C4-2B (cell line): ENCODE measurements around the gene TRIM47.

Experiments
- H3K27ac ChIP-seq: fragments of 450-650 bp; 2 replicates; pipeline ENCODE4 v1.5.1; 2017
- CTCF ChIP-seq: fragments of 450-650 bp; conservative IDR thresholded peaks from 2 replicates; pipeline ENCODE4 v1.5.1; 2017; ENCODE audit warnings: mild to moderate bottlenecking
- ZFX ChIP-seq: fragments of 450-650 bp; IDR thresholded peaks from 2 replicates; pipeline ENCODE4 v1.6.1; 2017

TRIM47 gene

GRCh38 chr17:75832164-75832651, 46.2 kb downstream of the TRIM47 start:
- TF ChIP-seq CTCF (no peak), ZFX (no peak)
- no peak overlapping the region for H3K27ac ChIP-seq

DNA sequence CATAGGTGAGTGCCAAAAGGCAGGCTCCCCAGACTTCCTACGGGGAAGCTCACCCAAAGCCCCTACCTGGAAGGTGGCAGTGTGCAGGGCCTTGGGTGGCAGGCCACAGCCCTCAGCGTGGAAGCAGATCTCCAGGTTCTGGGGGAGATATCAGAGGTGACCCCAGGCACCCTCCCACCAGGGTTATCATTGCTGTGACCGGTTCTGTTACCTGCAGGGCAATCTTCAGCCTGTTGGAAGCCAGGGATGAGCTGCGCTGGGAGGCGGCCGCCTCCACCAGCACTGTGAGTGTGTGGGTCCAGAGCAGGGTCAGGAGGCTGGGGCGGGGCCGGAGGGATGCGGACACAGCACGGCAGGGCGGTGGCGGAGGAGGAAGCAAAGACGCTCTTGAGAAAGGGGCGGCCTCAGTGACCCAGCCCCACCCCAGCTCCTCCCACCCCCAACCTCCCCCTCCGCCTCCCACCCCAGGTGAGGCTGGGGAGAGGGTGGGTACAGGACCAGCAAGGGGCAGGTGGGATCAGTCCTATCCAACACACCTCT, 47.3 kb downstream of the TRIM47 start:
- TF ChIP-seq CTCF (no peak), ZFX (no peak)
- no peak overlapping the region for H3K27ac ChIP-seq

DNA sequence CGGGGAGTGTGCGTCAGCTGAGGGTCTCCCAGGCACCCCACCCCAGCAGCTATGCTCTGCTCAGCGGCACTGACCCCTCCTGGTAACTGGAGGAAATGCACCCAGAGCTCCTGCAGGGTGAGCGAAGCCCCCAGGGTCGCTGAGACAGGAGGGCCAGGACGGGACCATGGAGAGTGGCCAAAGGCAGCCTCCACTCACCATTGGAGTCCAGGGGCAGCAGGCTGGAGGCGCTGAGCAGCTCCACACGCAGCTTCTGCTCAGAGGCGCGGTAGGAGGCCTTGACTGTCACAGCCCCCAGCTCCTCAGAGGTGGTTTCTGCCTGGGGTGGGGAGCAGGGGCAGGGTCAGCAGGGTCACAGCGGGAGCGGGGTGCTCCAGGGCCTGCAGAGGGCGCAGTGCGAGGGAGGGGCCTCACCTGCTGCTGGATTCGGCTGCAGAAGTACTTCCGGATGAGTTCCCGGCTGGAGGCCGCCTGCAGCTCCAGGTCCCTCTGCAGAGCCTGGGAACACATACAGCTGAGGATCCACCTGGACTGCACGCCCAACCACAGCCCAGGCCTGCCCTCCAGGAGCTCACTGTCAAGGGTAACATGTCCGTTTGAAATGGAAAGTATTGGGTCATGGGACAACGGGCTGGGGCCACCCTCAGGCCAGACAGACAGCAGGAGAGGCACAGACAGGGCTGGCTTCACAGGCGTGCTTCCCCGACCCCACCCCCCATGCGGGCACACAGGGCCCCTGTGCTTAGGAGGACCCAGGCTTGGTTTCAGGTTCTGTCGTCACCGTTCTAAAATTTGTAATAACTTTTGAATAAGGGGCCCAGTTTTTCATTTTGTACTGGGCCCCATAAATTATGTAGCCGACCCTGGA, 48.0 kb downstream of the TRIM47 start:
- H3K27ac ChIP-seq = no peak overlapping the region
- TF ChIP-seq ZFX (no peak), CTCF (no peak; the same call in 1 of the 2 replicates)

- TF ChIP-seq CTCF (no peak), ZFX (no peak)
- no peak overlapping the region for H3K27ac ChIP-seq
Observed at GRCh38 chr17:75829747-75830146, 48.6 kb downstream of the TRIM47 start.

DNA sequence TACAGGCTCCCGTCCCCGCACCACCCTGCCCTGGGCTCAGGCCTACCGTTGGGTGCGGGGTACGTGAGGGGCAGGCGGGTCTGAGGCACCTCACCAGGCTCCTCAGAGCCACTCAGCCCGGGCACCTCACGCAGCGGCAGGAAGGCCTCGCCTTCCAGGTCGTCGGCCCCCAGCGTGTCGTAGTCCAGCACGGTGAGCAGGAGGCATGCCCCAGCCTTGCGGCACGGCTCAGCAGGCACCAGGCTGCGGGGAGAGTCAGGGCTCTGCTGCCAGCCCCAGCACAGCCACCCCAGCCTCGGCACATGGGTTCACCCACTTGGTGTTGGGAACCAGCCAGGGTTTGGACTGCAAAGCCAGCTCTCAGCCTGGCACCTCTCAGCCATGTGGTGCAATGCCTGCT, 49.6 kb downstream of the TRIM47 start:
- TF ChIP-seq CTCF (no peak), ZFX (no peak)
- no peak overlapping the region for H3K27ac ChIP-seq

GRCh38 chr17:75828076-75828400, 50.3 kb downstream of the TRIM47 start:
- TF ChIP-seq CTCF (no peak), ZFX (no peak)

GRCh38 chr17:75827308-75828075, 50.9 kb downstream of the TRIM47 start:
- no peak overlapping the region for H3K27ac ChIP-seq
- peak; percentile 76 for TF ChIP-seq CTCF
- TF ChIP-seq ZFX = no peak

More at GRCh38 chr17:75828076-75828400, 50.3 kb downstream of the TRIM47 start:
- H3K27ac ChIP-seq = no peak overlapping the region
